ENCODE measurements around the gene ZSWIM6.

Gene ZSWIM6

DNA sequence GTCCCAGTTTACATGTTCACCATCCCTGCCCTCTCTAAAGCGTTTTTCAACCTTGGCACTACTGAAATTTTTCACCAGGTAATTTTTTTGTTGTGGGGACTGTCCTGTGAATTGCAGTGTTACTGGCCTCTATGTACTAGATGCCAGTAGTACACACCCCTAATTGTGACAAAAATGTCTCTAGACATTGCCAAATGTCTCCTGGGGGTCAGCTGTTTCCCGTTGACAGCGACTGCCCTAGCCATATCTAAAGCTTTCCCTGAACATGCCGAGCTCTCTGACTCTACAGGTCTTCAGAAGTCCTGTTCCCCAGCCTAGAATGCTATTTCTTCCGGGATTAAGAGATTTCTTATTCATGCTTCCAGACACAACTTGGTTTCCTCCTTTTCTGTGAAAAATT lies 235.3 kb downstream of the ZSWIM6 start:
- DNase-seq, result no peak

DNA sequence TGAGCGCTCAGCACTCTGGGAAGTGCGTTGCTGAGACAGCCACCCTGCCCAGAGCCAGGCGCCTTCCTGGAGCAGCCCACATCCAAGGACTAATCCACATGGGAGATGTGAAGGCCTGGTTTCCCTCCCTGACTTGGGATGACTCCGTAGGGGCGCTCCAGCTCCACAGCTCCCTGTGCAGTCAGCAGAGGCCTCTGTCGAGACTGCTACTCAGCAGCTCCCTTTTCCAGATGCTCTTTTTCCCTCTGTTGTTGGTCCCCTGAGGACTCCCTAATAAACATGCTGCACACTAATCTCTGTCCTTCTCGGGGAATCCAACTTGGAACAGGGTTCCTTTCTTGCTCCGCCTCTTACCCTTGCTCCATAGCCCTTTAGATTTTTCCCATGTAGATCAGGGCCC lies 237.3 kb downstream of the ZSWIM6 start:
- DNase-seq, result no peak

DNA sequence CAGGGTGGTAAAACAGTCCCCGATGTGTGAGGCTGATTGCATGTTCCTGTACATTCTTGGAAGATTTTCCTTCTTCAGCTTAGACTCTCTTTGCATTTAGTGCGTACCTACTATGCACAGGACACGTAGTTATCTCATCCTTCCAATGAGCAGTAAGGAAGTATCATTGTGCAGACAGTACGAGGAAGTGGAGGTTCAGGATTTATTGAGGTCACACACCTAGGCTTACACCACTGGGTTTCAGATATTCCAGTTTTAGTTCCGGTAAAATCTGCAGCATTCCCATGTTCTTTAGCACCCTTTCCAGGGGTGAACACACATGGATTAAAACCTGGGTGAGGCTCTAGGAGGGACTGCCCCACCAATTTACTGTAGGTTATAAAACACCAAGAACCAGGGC lies 238.7 kb downstream of the ZSWIM6 start:
- DNase-seq, result no peak

DNA sequence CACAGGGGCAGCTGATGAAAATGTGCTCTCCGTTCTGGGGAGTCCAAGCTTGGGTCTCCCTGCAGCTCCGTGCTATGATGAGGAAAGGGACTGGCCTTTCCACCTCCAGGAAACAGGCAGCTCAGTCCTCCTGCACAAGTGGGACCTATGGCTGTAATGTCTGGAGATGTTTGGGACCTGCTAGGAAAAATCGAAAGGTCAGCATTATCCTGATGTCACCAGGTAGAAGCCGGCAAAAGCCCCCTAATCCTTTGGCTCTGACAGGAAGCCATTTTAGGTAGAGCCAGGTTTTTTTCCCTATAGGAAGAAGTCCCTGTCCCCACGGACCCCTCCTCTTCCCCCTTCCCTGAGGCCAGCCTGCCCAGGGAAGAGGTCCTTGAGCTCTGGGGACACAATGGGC lies 240.9 kb downstream of the ZSWIM6 start:
- no peak for DNase-seq

DNA sequence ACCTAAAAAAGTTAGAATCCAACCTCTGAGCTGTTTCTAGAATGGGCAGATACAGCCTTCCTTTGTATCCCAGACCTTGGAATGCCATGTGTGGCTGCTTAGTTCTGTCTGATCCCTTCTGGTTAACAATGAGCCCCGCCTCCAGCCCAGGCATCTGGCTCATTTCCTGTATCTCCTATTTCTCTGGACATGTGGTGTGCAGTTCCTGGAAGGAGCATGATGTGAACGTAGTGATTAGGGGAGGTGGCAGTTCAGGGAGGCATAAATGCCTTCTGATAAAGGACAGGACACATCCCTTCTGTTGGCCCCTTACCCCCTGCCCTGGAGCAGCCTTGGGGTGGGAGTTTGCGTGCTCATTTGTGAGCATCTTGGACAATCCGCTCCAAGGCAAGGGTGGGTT lies 243.0 kb downstream of the ZSWIM6 start:
- no peak for DNase-seq

DNA sequence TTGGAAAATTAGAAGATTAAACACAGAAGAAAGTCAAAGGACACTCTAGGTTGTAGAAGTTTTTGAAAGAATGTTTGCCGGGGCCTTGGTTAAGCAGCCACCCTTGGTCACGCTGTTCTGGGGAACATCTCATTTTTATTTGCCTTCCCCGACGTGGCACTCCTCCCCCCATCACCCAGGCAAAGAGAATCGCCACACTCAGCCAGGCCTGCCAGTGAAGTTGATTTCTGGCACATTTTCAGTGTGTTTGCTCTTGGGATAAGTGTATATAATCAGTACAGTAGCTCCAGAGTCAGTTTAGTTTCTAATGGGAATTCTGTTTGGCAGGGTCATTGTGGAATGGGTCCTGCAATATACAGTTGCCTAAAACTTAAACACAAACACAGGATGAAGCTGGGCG lies 243.5 kb downstream of the ZSWIM6 start:
- no peak for DNase-seq

DNA sequence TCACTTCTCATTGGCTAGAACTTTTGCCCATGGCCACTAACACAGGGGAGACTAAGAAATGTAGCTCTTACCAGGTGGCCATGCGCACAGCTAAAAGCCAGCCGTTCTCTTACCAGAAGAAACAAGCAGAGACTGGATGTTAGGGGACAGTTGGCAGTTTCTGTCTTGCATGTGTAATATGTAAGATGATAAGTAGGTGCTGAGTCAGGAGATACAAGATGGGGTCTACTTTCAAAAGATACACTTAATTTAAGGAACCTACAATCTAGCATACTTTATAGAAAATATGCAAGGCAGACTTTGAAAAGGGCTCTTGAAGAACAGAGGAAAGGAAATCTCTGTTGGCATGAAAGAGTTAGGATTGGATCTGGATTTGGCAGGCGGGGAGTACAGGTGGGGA lies 244.5 kb downstream of the ZSWIM6 start:
- no peak for DNase-seq

DNA sequence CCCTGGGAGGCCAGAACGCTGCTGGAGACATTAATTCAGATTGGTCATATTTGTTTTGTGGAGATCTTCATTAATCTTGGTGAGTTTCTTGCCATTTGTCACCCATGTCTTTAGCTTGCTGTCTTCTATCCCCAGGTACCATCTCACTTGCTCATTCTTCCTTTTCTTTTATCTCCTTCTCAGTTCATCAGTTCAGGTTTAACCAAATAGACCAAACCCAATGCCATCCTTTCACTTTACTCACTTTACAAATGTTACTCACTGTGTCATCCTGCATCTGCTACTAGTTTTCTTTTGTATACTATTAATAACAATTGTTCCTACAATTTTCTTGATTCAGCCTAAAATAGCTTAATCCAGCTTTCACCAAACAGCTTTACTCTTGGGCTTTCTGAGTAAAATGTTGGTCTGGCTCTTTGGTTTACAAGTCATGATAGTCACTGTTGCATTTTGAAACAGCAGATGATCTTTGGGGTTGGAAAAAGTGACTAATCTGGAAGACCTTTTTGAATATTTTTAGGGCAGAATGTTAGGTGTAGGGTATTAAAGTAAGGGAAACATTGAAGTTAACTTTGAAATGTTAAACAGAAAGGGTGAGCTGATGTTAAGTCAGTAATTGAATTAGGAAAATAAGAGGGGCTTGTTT lies 246.9 kb downstream of the ZSWIM6 start:
- DNase-seq, result no peak

DNA sequence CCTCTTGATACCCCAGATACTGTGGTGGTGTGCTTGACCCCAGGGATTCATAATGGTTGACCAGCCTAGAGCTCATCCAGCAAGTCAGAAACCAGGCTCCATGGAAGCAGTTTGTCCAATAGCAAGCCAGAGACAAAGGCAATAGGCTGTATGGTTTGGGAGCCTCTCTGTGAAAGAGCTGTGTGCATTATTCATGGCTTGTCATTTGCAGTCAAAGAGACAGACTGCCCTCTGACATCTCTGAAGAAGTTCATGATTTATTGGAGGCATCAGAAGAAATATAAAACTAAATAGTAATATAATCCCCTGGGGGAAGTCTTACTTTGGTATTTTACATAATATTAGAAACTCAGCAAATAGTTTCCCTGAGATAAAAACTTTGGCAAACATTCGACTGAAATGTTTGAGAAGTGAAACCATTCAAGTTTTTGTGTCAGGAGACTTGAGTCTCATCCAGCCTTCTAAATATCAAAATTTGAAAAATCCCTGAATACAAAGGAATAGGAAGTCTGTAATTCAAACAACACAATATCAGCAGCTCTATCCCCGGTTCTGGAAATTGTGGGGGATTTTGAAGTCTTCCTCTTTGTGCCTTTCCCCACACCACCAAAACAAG lies 250.3 kb downstream of the ZSWIM6 start:
- no peak for DNase-seq

DNA sequence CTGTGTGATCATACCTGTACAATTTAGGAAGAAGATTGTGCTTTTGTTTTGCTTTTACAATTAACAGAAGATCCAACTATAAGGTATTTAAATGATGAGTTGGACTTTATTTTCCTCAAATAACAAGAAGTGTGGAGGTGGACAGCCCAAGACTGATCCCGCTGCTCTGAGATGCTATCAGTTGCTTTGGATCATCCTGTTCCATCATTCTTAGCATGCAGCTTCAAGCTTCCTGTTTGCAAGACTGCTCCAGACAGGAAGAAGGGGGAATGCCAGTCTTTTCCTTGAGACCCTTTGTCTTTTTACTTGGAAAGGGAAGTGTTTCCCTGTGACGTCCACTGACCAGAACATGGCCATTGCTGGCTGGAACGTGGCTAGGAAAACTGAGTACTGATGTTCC lies 250.8 kb downstream of the ZSWIM6 start:
- no peak for DNase-seq

DNA sequence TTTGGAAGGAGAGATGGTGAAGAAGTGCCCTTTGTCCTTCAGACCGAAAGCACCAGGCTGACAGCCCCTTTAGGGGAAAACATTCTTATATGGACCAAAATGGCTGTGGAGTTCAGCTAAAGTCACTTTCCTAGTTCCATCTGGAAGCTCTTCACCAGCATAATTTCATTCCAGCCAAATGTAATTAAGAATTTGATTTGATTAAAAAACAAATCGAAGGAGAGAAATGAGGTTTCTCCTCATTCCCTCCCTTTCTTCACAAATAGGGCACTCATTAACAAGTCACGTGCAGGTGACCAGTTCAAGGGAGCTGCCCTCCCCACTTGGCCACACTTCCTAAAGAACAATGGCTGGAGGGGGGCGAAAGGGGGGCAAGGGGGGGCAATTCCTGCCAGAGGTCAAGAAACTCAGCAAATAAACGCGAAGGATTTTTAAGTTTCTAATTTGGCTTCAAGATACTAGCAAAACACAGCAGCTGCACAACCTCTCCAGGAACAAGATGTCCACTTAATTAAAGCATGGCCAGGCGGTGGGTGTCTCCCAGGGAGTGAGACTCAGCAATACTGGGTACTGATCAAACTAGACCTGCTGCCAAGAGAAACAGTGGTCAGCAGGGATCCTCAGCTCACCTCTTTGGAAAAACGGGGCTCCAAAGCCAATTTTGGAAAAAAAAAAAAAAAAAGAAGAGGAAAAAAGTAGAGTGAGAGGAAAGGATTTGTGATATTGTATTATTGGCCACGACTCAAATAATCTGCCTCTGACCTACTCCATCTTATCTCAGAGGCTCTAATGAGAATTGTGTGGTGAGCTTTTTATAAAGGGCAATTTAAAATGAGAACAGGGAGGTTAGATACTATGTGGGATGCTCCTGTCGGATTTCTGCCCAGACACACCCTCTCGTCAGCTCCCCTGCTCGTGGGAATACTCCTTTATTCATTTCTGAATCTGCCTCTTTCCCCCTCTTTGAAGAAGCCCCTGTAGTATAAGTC lies 254.3 kb downstream of the ZSWIM6 start:
- no peak for DNase-seq

DNA sequence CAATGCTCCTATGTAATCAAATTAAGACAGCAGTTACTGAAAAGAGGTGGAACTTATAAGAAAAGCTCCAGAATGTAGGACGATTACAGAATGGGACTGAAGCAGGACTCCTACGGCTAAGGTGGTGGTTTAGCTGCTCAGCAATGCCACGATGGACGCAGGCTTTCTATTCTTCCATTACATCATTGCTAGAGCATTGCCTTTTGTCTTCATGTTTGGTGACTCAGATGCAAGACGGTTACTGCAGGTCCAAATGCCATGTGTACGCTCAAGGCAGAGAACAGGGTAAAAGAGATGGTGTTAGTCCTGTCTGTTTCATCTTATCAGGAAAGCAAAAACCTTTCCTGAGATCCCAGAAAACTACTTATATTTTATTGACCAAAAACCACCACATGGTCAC lies 255.1 kb downstream of the ZSWIM6 start:
- DNase-seq, result no peak

DNA sequence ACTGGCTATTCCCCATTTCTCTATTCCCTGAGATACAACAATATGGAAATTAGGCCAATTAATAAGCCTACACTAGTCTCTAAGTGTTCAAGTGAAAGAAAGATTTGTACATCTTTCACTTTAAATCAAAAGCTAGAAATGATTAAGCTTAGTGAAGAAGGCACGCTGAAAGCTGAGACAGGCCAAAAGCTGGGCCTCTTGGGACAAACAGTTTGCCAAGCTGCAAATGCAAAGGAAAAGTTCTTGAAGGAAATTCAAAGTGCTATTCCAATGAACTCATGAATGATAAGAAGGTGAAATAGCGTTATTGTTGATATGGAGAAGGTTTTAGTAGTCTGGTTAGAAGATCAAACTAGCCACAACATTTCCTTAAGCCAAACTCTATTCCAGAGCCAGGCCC lies 256.2 kb downstream of the ZSWIM6 start:
- DNase-seq, result no peak

DNA sequence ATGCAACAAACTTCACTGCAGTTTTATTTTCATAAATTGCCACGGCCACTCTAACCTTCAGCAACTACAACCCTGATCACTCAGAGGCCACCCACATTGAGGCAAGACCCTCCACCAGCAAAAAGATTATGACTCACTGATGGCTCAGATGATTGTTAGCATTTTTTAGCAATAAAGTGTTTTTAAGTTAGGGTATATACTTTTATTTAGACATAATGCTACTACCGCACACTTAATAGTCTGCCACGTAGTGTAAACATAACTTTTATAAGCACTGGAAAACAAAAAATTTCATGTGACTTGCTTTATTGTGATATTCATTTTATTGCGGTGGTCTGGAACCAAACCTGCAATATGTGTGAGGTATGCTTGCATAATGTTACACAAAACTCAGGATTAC lies 257.9 kb downstream of the ZSWIM6 start:
- no peak for DNase-seq

DNA sequence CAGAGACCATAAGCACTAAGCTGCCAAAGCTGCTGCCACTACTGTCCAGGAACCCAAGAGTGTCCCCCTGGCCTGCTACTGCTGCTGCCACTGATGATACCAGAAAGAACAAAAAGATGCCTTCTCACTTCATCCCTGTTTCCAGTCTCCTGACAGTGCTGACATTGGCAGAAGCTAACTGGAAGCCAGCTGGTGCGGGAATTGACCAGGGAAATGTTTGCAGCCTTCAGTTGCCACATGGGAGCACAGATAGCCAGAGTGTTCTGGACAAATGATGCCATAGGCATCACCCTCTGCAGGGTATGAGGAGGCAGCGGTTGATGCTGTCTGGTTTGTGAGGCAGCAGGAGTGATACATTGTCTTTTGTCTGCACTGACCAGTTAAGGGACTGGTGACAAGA lies 258.4 kb downstream of the ZSWIM6 start:
- DNase-seq, result no peak

DNA sequence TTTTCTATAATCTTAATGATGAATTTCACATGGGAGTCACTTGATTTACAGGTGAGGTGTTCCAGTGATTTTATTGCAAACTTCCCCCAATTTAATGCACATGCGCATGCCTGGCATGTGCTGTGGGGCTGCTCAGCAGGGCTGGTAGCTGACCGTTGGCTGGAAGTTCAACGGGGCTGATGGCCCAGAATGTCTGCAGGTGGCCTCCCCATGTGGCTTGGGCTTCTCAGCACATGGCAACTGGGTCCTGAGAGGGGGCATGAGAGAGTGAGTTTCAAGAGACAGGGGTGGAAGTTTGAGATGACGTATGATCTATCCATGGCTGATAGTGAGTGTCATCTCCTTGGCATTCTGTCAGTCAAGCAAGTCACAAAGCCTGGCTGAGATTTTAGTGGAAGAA lies 259.8 kb downstream of the ZSWIM6 start:
- DNase-seq, result no peak

DNA sequence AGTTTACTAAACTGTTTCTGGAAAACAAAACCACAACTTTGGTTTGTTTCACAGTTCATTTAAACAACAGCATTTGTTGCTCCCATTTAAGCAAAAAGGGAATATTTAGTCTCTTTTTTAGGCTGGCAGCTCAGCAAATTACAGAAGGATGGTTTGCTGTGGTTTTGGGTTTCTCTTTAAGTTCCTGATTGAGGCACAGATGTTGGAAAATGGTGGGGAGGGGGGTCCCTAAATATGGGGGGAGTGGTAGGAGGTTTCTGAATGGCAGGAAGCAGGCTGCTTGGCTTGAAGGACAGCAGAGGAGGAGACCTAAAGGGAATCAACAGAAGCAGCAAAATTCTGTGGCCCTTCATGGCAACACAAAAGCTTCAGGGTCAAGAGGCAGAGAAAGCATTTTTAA lies 263.4 kb downstream of the ZSWIM6 start:
- DNase-seq, result no peak

Measured in retina (tissue), 1 donor.